SK-N-SH (cell line): ENCODE results near the gene CEBPB. TPM values are rescaled to one million over a fixed set of nuclear protein-coding genes. Genes with fewer than 3 reads are reported as not detected.

Experiments used
- CTCF ChIA-PET: fragments of 300-600, 350-600 bp; formaldehyde crosslinking; extraction: SDS; loops from one replicate; lab custom pipeline; 2021; lab: Yijun Ruan, JAX
- POLR2A ChIA-PET: fragments of 350-600 bp; sonication (Branson Sonifier 250); formaldehyde crosslinking; extraction: SDS; loops from one replicate; lab custom pipeline; 2020; ENCODE audit warnings: antibody characterized with exemption, inconsistent platforms; lab: Yijun Ruan, JAX
- DNase-seq: peaks from one replicate; pipeline ENCODE4 v3.0.0; 2012
- H2AFZ ChIP-seq: fragments of 200-600 bp; sonication (generic); 2 replicates; pipeline ENCODE4 v1.8.1; 2016; ENCODE audit warnings: antibody characterized with exemption, mild to moderate bottlenecking, low read depth
- H3F3A ChIP-seq: fragments of 200-600 bp; sonication (generic); replicated peaks from 2 replicates; pipeline ENCODE3; 2016; ENCODE audit warnings: antibody characterized with exemption, mild to moderate bottlenecking; ENCODE audit not compliant: insufficient read depth
- H3K27ac ChIP-seq, 2 experiments: fragments of 200-500 bp in 1 of 2; fragments of 200-600 bp in 1 of 2; sonication (Bioruptor generic) in 1 of 2; sonication (generic), shearing (Covaris generic) in 1 of 2; 2 replicates each; pipeline versions ENCODE4 v1.5.1 to v1.6.1; 2014 to 2016; ENCODE audit warnings: low read depth in 2 of 2, inconsistent platforms in 1 of 2, low read length in 1 of 2, mild to moderate bottlenecking in 1 of 2, mixed read lengths in 1 of 2
- H3K27me3 ChIP-seq: fragments of 200-600 bp; sonication (generic), shearing (Covaris generic); 2 replicates; pipeline ENCODE4 v1.6.1; 2016; ENCODE audit warnings: mixed run types; ENCODE audit not compliant: insufficient read depth
- H3K36me3 ChIP-seq, 2 experiments: fragments of 200-500 bp in 1 of 2; fragments of 200-600 bp in 1 of 2; sonication (Bioruptor generic) in 1 of 2; sonication (generic) in 1 of 2; replicated peaks in 1 of 2; 2 replicates each; pipeline versions ENCODE3 to v1.5.1; 2014 to 2016; ENCODE audit warnings: low read length in 1 of 2, mild to moderate bottlenecking in 1 of 2; ENCODE audit not compliant: insufficient read depth in 2 of 2, control insufficient read depth in 1 of 2
- H3K4me1 ChIP-seq, 2 experiments: fragments of 200-500 bp in 1 of 2; fragments of 200-600 bp in 1 of 2; sonication (Bioruptor generic) in 1 of 2; sonication (generic), shearing (Covaris generic) in 1 of 2; 2 replicates each; pipeline versions ENCODE4 v1.5.1 to v1.6.1; 2014 to 2016; ENCODE audit warnings: low read depth in 1 of 2, low read length in 1 of 2, mixed run types in 1 of 2; ENCODE audit not compliant: insufficient read depth in 2 of 2, control insufficient read depth in 1 of 2
- H3K4me2 ChIP-seq: fragments of 200-600 bp; sonication (generic), shearing (Covaris generic); 2 replicates; pipeline ENCODE4 v1.6.1; 2017; ENCODE audit warnings: mixed run types
- H3K4me3 ChIP-seq, 2 experiments: fragments of 200-500 bp in 1 of 2; fragments of 200-600 bp in 1 of 2; sonication (Bioruptor generic) in 1 of 2; sonication (generic), shearing (Covaris generic) in 1 of 2; 2 replicates each; pipeline versions ENCODE4 v1.5.1 to v1.8.1; 2014 to 2016; ENCODE audit warnings: low read depth in 2 of 2, inconsistent platforms in 1 of 2, low read length in 1 of 2, mild to moderate bottlenecking in 1 of 2, mixed read lengths in 1 of 2, moderate library complexity in 1 of 2
- H3K79me2 ChIP-seq: fragments of 200-600 bp; sonication (generic); 2 replicates; pipeline ENCODE4 v1.8.1; 2017; ENCODE audit warnings: mild to moderate bottlenecking; ENCODE audit not compliant: insufficient read depth
- H3K9ac ChIP-seq: fragments of 200-600 bp; sonication (generic); 2 replicates; pipeline ENCODE4 v1.6.1; 2017; ENCODE audit warnings: mixed run types
- H3K9me2 ChIP-seq: fragments of 200-600 bp; sonication (generic); 2 replicates; pipeline ENCODE4 v1.6.1; 2017; ENCODE audit warnings: mixed run types
- H3K9me3 ChIP-seq: fragments of 200-600 bp; sonication (generic); 2 replicates; pipeline ENCODE4 v1.6.1; 2017; ENCODE audit warnings: mixed run types, mild to moderate bottlenecking, moderate library complexity
- H4K20me1 ChIP-seq: fragments of 200-600 bp; sonication (generic); 2 replicates; pipeline ENCODE4 v1.6.1; 2017; ENCODE audit warnings: mild to moderate bottlenecking, mixed run types; ENCODE audit not compliant: insufficient read depth
- CHD2 ChIP-seq: fragments of 150-350 bp; IDR thresholded peaks from 2 replicates; pipeline ENCODE4 v1.6.1; 2018; ENCODE audit warnings: low read length; ENCODE audit not compliant: partially characterized antibody
- FOSL2 ChIP-seq: IDR thresholded peaks from 2 replicates; pipeline ENCODE4 v1.4.0; 2012; ENCODE audit warnings: low read depth, mild to moderate bottlenecking, moderate library complexity, borderline replicate concordance
- FOXM1 ChIP-seq: IDR thresholded peaks from 2 replicates; pipeline ENCODE4 v1.4.0; 2012; ENCODE audit warnings: low read depth, mild to moderate bottlenecking
- IRF3 ChIP-seq: fragments of 150-350 bp; IDR thresholded peaks from 2 replicates; pipeline ENCODE4 v1.6.1; 2016; ENCODE audit warnings: mild to moderate bottlenecking, low read depth, low read length
- MXI1 ChIP-seq: IDR thresholded peaks from 2 replicates; pipeline ENCODE4 v1.6.1; 2012; ENCODE audit warnings: mild to moderate bottlenecking, low read depth, low read length, improper control_type of control experiment
- NFIC ChIP-seq: IDR thresholded peaks from 2 replicates; pipeline ENCODE4 v1.4.0; 2012; ENCODE audit warnings: borderline replicate concordance
- NRF1 ChIP-seq: IDR thresholded peaks from 2 replicates; pipeline ENCODE4 v1.6.1; 2012; ENCODE audit warnings: low read depth, mild to moderate bottlenecking, low read length
- POLR2AphosphoS5 ChIP-seq: IDR thresholded peaks from 2 replicates; pipeline ENCODE4 v1.6.1; 2012; ENCODE audit warnings: low read depth, low read length
- REST ChIP-seq: IDR thresholded peaks from 2 replicates; pipeline ENCODE4 v1.6.1; 2012; ENCODE audit warnings: mild to moderate bottlenecking, low read depth, low read length, moderate library complexity
- USF1 ChIP-seq: IDR thresholded peaks from 2 replicates; pipeline ENCODE4 v1.4.0; 2012; ENCODE audit warnings: low read depth, borderline replicate concordance
- ZBTB33 ChIP-seq: IDR thresholded peaks from 2 replicates; pipeline ENCODE4 v1.4.0; 2012; ENCODE audit warnings: low read depth, borderline replicate concordance
- WGBS: methylation state at CpG from one replicate; pipeline ENCODE4 v1.1.6; 2017; ENCODE audit warnings: low lambda C conversion rate; 5-methylcytosine and 5-hydroxymethylcytosine counted together
- polyA plus RNA-seq, 3 experiments: library from polyadenylated mRNA; depleted of rRNA; stranded (reverse); fragments of >200 nt; gene quantifications; 2 replicates each; pipeline ENCODE4 v1.2.3, GENCODE V29; 2012

The CEBPB gene
- polyA plus RNA-seq, 1 of the 3 experiments (the other 2 are of a cell fraction), result 14.7 TPM

GRCh38 chr20:50146732-50147662, 43.6 kb upstream of the CEBPB start:
- Histone ChIP-seq H3K9me3 (no peaks in the 10 kb centered on the region), H3K36me3 (peaks cover 7 to 9% of the 10 kb centered on the region in 2 experiments), H3K27ac (no peak overlapping the region), H3K4me3 (no peak overlapping the region), H3K4me1 (peaks cover 11 to 16% of the 10 kb centered on the region in 2 experiments; a peak in 2 of 4 replicates), H3K27me3 (no peaks in the 10 kb centered on the region), H2AFZ (no peak overlapping the region), H3K4me2 (no peak overlapping the region), H3F3A (peaks cover 7% of the 10 kb centered on the region), H4K20me1 (no peaks in the 10 kb centered on the region), H3K9ac (no peak overlapping the region), H3K79me2 (peaks cover 82% of the 10 kb centered on the region), H3K9me2 (no peaks in the 10 kb centered on the region)
- WGBS, result 92% methylated on average over 15 of the region's 17 CpGs
- DNase-seq, result no peak
- POLR2A ChIA-PET, result no interaction called here
- no peak for TF ChIP-seq MXI1
- TF ChIP-seq USF1, result no peak
- no peak for TF ChIP-seq NFIC
- no peak for TF ChIP-seq ZBTB33
- no peak for TF ChIP-seq CHD2
- CTCF ChIA-PET, result interaction anchor here (0.8 to 14.6 kb wide), 5 partner anchors 13 to 75 kb away, joined by 3 to 113 read pairs (median 5); no protein-coding TSS in a partner anchor

GRCh38 chr20:50149481-50150254, 41.0 kb upstream of the CEBPB start:
- Histone ChIP-seq H2AFZ (no peak overlapping the region), H3K9me2 (no peaks in the 10 kb centered on the region), H3K4me3 (no peak overlapping the region), H3K9ac (no peak overlapping the region), H4K20me1 (0 out of 2 replicates have a peak, but pooled peaks cover 3% of the 10 kb centered on the region), H3F3A (peaks cover 3% of the 10 kb centered on the region), H3K4me1 (peaks cover 14 to 32% of the 10 kb centered on the region in 2 experiments; a peak in 2 of 4 replicates), H3K27me3 (no peaks in the 10 kb centered on the region), H3K9me3 (no peaks in the 10 kb centered on the region), H3K4me2 (no peak overlapping the region), H3K27ac (no peak overlapping the region), H3K36me3 (no peaks in the 10 kb centered on the region), H3K79me2 (peaks cover 78% of the 10 kb centered on the region)
- WGBS, result 94% methylated on average over 11 of the region's 16 CpGs
- no peak for DNase-seq
- CTCF ChIA-PET, result interaction anchor here (0.7 to 14.6 kb wide), 5 partner anchors 20 to 30 kb away, joined by 3 to 113 read pairs (median 4); no protein-coding TSS in a partner anchor
- POLR2A ChIA-PET, result no interaction called here
- TF ChIP-seq FOXM1 (no peak), NRF1 (no peak), REST (no peak), FOSL2 (no peak), IRF3 (no peak), POLR2AphosphoS5 (no peak), USF1 (no peak)
